GM18519 (cell line): ENCODE results near the gene SINHCAF.

Experiments used
- ATAC-seq: cut with Tn5 transposase; IDR thresholded peaks from one replicate; pipeline ENCODE4 v1.9.1; 2021; ENCODE audit warnings: mild to moderate bottlenecking, moderate library complexity; ENCODE audit not compliant: unreplicated experiment, low FRiP score

SINHCAF gene

GRCh38 chr12:31337952-31338351, 12.0 kb upstream of the SINHCAF start:
- no peak for ATAC-seq

GRCh38 chr12:31331242-31331641, 5.3 kb upstream of the SINHCAF start:
- ATAC-seq: no peak

GRCh38 chr12:31326736-31327659, 1.0 kb upstream of the SINHCAF start:
- ATAC-seq: no peak

GRCh38 chr12:31325524-31325875, 450 bp downstream of the SINHCAF start:
- ATAC-seq: no peak

GRCh38 chr12:31324845-31325523, 966 bp downstream of the SINHCAF start:
- no peak for ATAC-seq

GRCh38 chr12:31324116-31324844, 1.7 kb downstream of the SINHCAF start:
- ATAC-seq: peak; percentile 26

- ATAC-seq: peak; percentile 10
Measured at GRCh38 chr12:31323391-31324115, 2.4 kb downstream of the SINHCAF start.

- no peak for ATAC-seq
Measured at GRCh38 chr12:31322801-31323207, 3.1 kb downstream of the SINHCAF start.

GRCh38 chr12:31321897-31322228, 4.1 kb downstream of the SINHCAF start:
- no peak for ATAC-seq

- ATAC-seq: no peak
Measured at GRCh38 chr12:31321186-31321896, 4.6 kb downstream of the SINHCAF start.

GRCh38 chr12:31318657-31319269, 7.2 kb downstream of the SINHCAF start:
- no peak for ATAC-seq

GRCh38 chr12:31317471-31318395, 8.2 kb downstream of the SINHCAF start:
- ATAC-seq: no peak

- no peak for ATAC-seq
Measured at GRCh38 chr12:31316891-31317290, 9.1 kb downstream of the SINHCAF start.

GRCh38 chr12:31315784-31316465, 10.0 kb downstream of the SINHCAF start:
- ATAC-seq: no peak

- no peak for ATAC-seq
Measured at GRCh38 chr12:31315044-31315715, 10.8 kb downstream of the SINHCAF start.

GRCh38 chr12:31312431-31312830, 13.5 kb downstream of the SINHCAF start:
- ATAC-seq: no peak

GRCh38 chr12:31311634-31312258, 14.2 kb downstream of the SINHCAF start:
- ATAC-seq: no peak
